Activated CD8-positive, alpha-beta T cell treated with anti-CD3 and anti-CD28 coated beads, Interleukin-2, amount 10 ng/mL, durations not matched to agents 7 days and 5 days (primary cell): Measurements from ENCODE around the gene BLM. TPM values are rescaled to one million over a fixed set of nuclear protein-coding genes. Genes with fewer than 3 reads are reported as not detected.
A peak's percentile ranks its signal among the peaks of the same experiment; 100 is the strongest.

Experiments used
- ATAC-seq: fragments of 150-1000 bp; cut with Tn5 transposase; one replicate; pipeline ENCODE4 v1.10.0; 2021; ENCODE audit warnings: moderate library complexity
- CTCF ChIA-PET: fragments of 350-600 bp; sonication (Branson Sonifier 250); formaldehyde crosslinking; loops from one replicate; lab custom pipeline; 2021; ENCODE audit warnings: antibody characterized with exemption; lab: Charles Lee
- POLR2A ChIA-PET: fragments of 350-600 bp; sonication (Branson Sonifier 250); formaldehyde crosslinking; loops from one replicate; lab custom pipeline; 2021; ENCODE audit warnings: antibody characterized with exemption; lab: Charles Lee
- DNase-seq: peaks from one replicate; pipeline ENCODE4 v3.0.0-alpha.2; 2020
- H3K27ac Mint-ChIP-seq: one replicate; pipeline ENCODE4 v1.8.0; 2021; ENCODE audit warnings: mild to moderate bottlenecking, mixed read lengths
- H3K27me3 Mint-ChIP-seq: one replicate; pipeline ENCODE4 v1.8.0; 2021; ENCODE audit warnings: low read depth, mixed read lengths
- H3K36me3 Mint-ChIP-seq: one replicate; pipeline ENCODE4 v1.8.0; 2021; ENCODE audit warnings: low read depth, mixed read lengths
- H3K4me1 Mint-ChIP-seq: one replicate; pipeline ENCODE4 v1.8.0; 2021; ENCODE audit warnings: low read depth, mixed read lengths
- H3K4me3 Mint-ChIP-seq: one replicate; pipeline ENCODE4 v1.8.0; 2021; ENCODE audit warnings: mild to moderate bottlenecking, mixed read lengths
- H3K9me3 Mint-ChIP-seq: one replicate; pipeline ENCODE4 v1.8.0; 2022; ENCODE audit warnings: mixed read lengths; ENCODE audit not compliant: insufficient read depth
- total RNA-seq, 2 experiments: library from RNA; stranded (reverse); gene quantifications; one replicate each; pipeline ENCODE4 v1.2.3, GENCODE V29; 2021

BLM gene
- total RNA-seq, 2 experiments from 2014 or later = 52.3 to 57.4 TPM

GRCh38 chr15:90708516-90708915 is 8.6 kb upstream of the BLM start:
- DNase-seq (no peak), ATAC-seq (no peak)
- Mint-ChIP-seq H3K36me3 (peaks cover 9% of the 10 kb centered on the region), H3K4me3 (no peak overlapping the region), H3K27me3 (no peaks in the 10 kb centered on the region), H3K27ac (no peak overlapping the region), H3K9me3 (no peaks in the 10 kb centered on the region), H3K4me1 (peaks cover 11% of the 10 kb centered on the region)
- ChIA-PET POLR2A (interaction anchor here (1.6 kb wide), 1 partner anchor 9 kb away, joined by 12 read pairs; the partner anchor contains the start of gene BLM), CTCF (interaction anchor here (1.4 kb wide), 1 partner anchor 61 kb away, joined by 4 read pairs; no protein-coding TSS in a partner anchor)

- ATAC-seq = no peak
- Mint-ChIP-seq H3K36me3 (peaks cover 9% of the 10 kb centered on the region), H3K9me3 (no peaks in the 10 kb centered on the region), H3K27ac (no peak overlapping the region), H3K4me1 (peaks cover 11% of the 10 kb centered on the region), H3K4me3 (no peak overlapping the region), H3K27me3 (no peaks in the 10 kb centered on the region)
- ChIA-PET CTCF (interaction anchor here (1.4 kb wide), 1 partner anchor 61 kb away, joined by 4 read pairs; no protein-coding TSS in a partner anchor), POLR2A (interaction anchor here (1.1 kb wide), 1 partner anchor 48 kb away, joined by 3 read pairs; no protein-coding TSS in a partner anchor)
- no peak for DNase-seq
These were observed 7.9 kb upstream of the BLM start for GRCh38 chr15:90709278-90709677.

GRCh38 chr15:90710436-90711027 is 6.6 kb upstream of the BLM start:
- no peak overlapping the region for H3K27ac Mint-ChIP-seq
- CTCF ChIA-PET = no interaction called here
- no peak for DNase-seq
- POLR2A ChIA-PET = no interaction called here
- no peak for ATAC-seq
- H3K4me1 Mint-ChIP-seq = peaks cover 11% of the 10 kb centered on the region
- no peak overlapping the region for H3K4me3 Mint-ChIP-seq
- H3K27me3 Mint-ChIP-seq = no peaks in the 10 kb centered on the region
- H3K9me3 Mint-ChIP-seq = no peaks in the 10 kb centered on the region
- H3K36me3 Mint-ChIP-seq = peaks cover 4% of the 10 kb centered on the region

GRCh38 chr15:90711418-90711824 is 5.7 kb upstream of the BLM start:
- ATAC-seq (no peak), DNase-seq (no peak)
- no peak overlapping the region for H3K27ac Mint-ChIP-seq
- H3K4me3 Mint-ChIP-seq = no peak overlapping the region
- CTCF ChIA-PET = no interaction called here
- no peaks in the 10 kb centered on the region for H3K27me3 Mint-ChIP-seq
- POLR2A ChIA-PET = no interaction called here
- no peaks in the 10 kb centered on the region for H3K9me3 Mint-ChIP-seq
- H3K4me1 Mint-ChIP-seq = peaks cover 19% of the 10 kb centered on the region
- H3K36me3 Mint-ChIP-seq = peaks cover 4% of the 10 kb centered on the region

- H3K9me3 Mint-ChIP-seq = no peaks in the 10 kb centered on the region
- ChIA-PET CTCF (no interaction called here), POLR2A (no interaction called here)
These were observed 5.3 kb upstream of the BLM start for GRCh38 chr15:90711842-90712241.

GRCh38 chr15:90713081-90713480 is 4.1 kb upstream of the BLM start:
- no peak overlapping the region for H3K4me3 Mint-ChIP-seq
- H3K36me3 Mint-ChIP-seq = peaks cover 5% of the 10 kb centered on the region
- DNase-seq (no peak), ATAC-seq (no peak)
- no peaks in the 10 kb centered on the region for H3K9me3 Mint-ChIP-seq
- H3K27ac Mint-ChIP-seq = no peak overlapping the region
- H3K27me3 Mint-ChIP-seq = no peaks in the 10 kb centered on the region
- ChIA-PET POLR2A (no interaction called here), CTCF (no interaction called here)
- H3K4me1 Mint-ChIP-seq = peaks cover 21% of the 10 kb centered on the region

More at GRCh38 chr15:90711842-90712241, 5.3 kb upstream of the BLM start:
- peaks cover 21% of the 10 kb centered on the region for H3K4me1 Mint-ChIP-seq
- DNase-seq = no peak
- H3K4me3 Mint-ChIP-seq = no peak overlapping the region
- no peaks in the 10 kb centered on the region for H3K27me3 Mint-ChIP-seq
- H3K36me3 Mint-ChIP-seq = peaks cover 4% of the 10 kb centered on the region
- no peak overlapping the region for H3K27ac Mint-ChIP-seq
- no peak for ATAC-seq

- CTCF ChIA-PET = interaction anchor here (0.7 to 4.5 kb wide), 21 partner anchors 9 to 396 kb away, joined by 3 to 34 read pairs (median 4); partner anchors contain the start of genes HDDC3, MAN2A2 and UNC45A
- Mint-ChIP-seq H3K4me3 (peak overlapping the region; percentile 81), H3K4me1 (peaks cover 27% of the 10 kb centered on the region)
These were observed 700 bp upstream of the BLM start for GRCh38 chr15:90716317-90716975.

GRCh38 chr15:90718232-90718631 is 1.1 kb downstream of the BLM start:
- ATAC-seq (no peak), DNase-seq (no peak)
- CTCF ChIA-PET = interaction anchor here (1.0 to 4.5 kb wide), 11 partner anchors 9 to 215 kb away, joined by 3 to 34 read pairs (median 5); partner anchors contain the start of genes HDDC3 and UNC45A
- Mint-ChIP-seq H3K4me1 (peaks cover 25% of the 10 kb centered on the region), H3K9me3 (no peaks in the 10 kb centered on the region), H3K27me3 (no peaks in the 10 kb centered on the region), H3K36me3 (peaks cover 15% of the 10 kb centered on the region), H3K4me3 (peak overlapping the region; percentile 81), H3K27ac (peak overlapping the region; percentile 94)
- POLR2A ChIA-PET = interaction anchor here (0.6 to 2.6 kb wide), 19 partner anchors 8 to 217 kb away, joined by 3 to 24 read pairs (median 7); partner anchors contain the start of genes FES and HDDC3

More at GRCh38 chr15:90716317-90716975, 700 bp upstream of the BLM start:
- peak overlapping the region; percentile 94 for H3K27ac Mint-ChIP-seq
- DNase-seq = no peak
- POLR2A ChIA-PET = interaction anchor here (0.6 to 2.6 kb wide), 29 partner anchors 8 to 328 kb away, joined by 3 to 24 read pairs (median 5); partner anchors contain the start of genes FES, HDDC3, IQGAP1 and MAN2A2
- H3K27me3 Mint-ChIP-seq = no peaks in the 10 kb centered on the region
- peaks cover 16% of the 10 kb centered on the region for H3K36me3 Mint-ChIP-seq
- no peaks in the 10 kb centered on the region for H3K9me3 Mint-ChIP-seq
- ATAC-seq = no peak

GRCh38 chr15:90720131-90720530 is 3.0 kb downstream of the BLM start:
- ChIA-PET POLR2A (interaction anchor here (1.2 to 1.3 kb wide), 3 partner anchors 18 to 185 kb away, joined by 3 to 5 read pairs (median 3); no protein-coding TSS in a partner anchor), CTCF (interaction anchor here (0.7 to 1.3 kb wide), 4 partner anchors 9 to 215 kb away, joined by 3 to 4 read pairs (median 3); partner anchors contain the start of gene UNC45A)
- Mint-ChIP-seq H3K27ac (no peak overlapping the region), H3K36me3 (peaks cover 24% of the 10 kb centered on the region), H3K4me1 (peaks cover 32% of the 10 kb centered on the region), H3K4me3 (no peak overlapping the region), H3K9me3 (no peaks in the 10 kb centered on the region), H3K27me3 (no peaks in the 10 kb centered on the region)
- no peak for DNase-seq
- ATAC-seq = no peak

GRCh38 chr15:90729261-90729660 is 12.1 kb downstream of the BLM start:
- Mint-ChIP-seq H3K27me3 (no peaks in the 10 kb centered on the region), H3K4me1 (peaks cover 13% of the 10 kb centered on the region), H3K9me3 (peaks cover 9% of the 10 kb centered on the region), H3K27ac (no peak overlapping the region), H3K36me3 (peaks cover 62% of the 10 kb centered on the region), H3K4me3 (no peak overlapping the region)
- DNase-seq (no peak), ATAC-seq (no peak)
- ChIA-PET POLR2A (interaction anchor here (2.6 kb wide), 1 partner anchor 12 kb away, joined by 15 read pairs; the partner anchor contains the start of gene BLM), CTCF (interaction anchor here (0.8 to 2.2 kb wide), 3 partner anchors 9 to 157 kb away, joined by 3 to 11 read pairs (median 4); no protein-coding TSS in a partner anchor)

GRCh38 chr15:90730290-90730689 is 13.1 kb downstream of the BLM start:
- H3K4me1 Mint-ChIP-seq = peaks cover 13% of the 10 kb centered on the region
- ATAC-seq (no peak), DNase-seq (peak; percentile 9)
- no peak overlapping the region for H3K27ac Mint-ChIP-seq
- CTCF ChIA-PET = no interaction called here
- POLR2A ChIA-PET = no interaction called here
- peaks cover 61% of the 10 kb centered on the region for H3K36me3 Mint-ChIP-seq
- no peaks in the 10 kb centered on the region for H3K27me3 Mint-ChIP-seq
- H3K4me3 Mint-ChIP-seq = no peak overlapping the region
- peaks cover 9% of the 10 kb centered on the region for H3K9me3 Mint-ChIP-seq
